Breast epithelium (tissue), 4 donors: ENCODE data around the gene SDK1. TPM values are rescaled to one million over a fixed set of nuclear protein-coding genes. Genes with fewer than 3 reads are reported as not detected.

Source experiments
- DNase-seq, 2 donors: peaks; one replicate each; pipeline ENCODE4 v3.0.0-alpha.2; 2019; ENCODE audit warnings: low spot score in 2 of 2
- H3K27ac ChIP-seq, 2 donors: fragments of 200-600 bp; sonication (generic) in 1 of 2; one replicate each; pipeline ENCODE4 v1.5.1; 2016 to 2019; ENCODE audit warnings: mild to moderate bottlenecking in 1 of 2
- H3K27me3 ChIP-seq, 2 donors: fragments of 200-600 bp; sonication (generic) in 1 of 2; one replicate each; pipeline versions ENCODE4 v1.5.1 to v1.6.0; 2017 to 2019; ENCODE audit warnings: control low read depth in 1 of 2, mild to moderate bottlenecking in 1 of 2
- H3K36me3 ChIP-seq: fragments of 200-600 bp; one replicate; pipeline ENCODE4 v1.5.1; 2019
- H3K4me1 ChIP-seq, 2 donors: fragments of 200-600 bp; sonication (generic); one replicate each; pipeline ENCODE4 v1.5.1; 2016 to 2019; ENCODE audit warnings: control low read depth in 1 of 2
- H3K4me3 ChIP-seq, 3 donors: fragments of 200-600 bp; sonication (generic); 1 replicate in 2 of 3; 2 replicates in 1 of 3; pipeline ENCODE4 v1.5.1; 2016 to 2019; ENCODE audit warnings: mild to moderate bottlenecking in 3 of 3, moderate library complexity in 2 of 3
- H3K9me3 ChIP-seq, 2 donors: fragments of 200-600 bp; sonication (generic) in 1 of 2; one replicate each; pipeline ENCODE4 v1.5.1; 2016 to 2019; ENCODE audit warnings: control low read depth in 1 of 2
- CTCF ChIP-seq, 3 donors: fragments of 450-650 bp; IDR thresholded peaks; one replicate each; pipeline ENCODE4 v1.5.1; 2016 to 2017; ENCODE audit warnings: antibody characterized with exemption in 3 of 3, mild to moderate bottlenecking in 3 of 3, moderate library complexity in 3 of 3
- POLR2A ChIP-seq: fragments of 450-650 bp; IDR thresholded peaks from one replicate; pipeline ENCODE4 v1.6.1; 2016; ENCODE audit warnings: antibody characterized with exemption, mild to moderate bottlenecking, moderate library complexity
- POLR2AphosphoS5 ChIP-seq, 3 donors: sonication (generic); formaldehyde crosslinking; IDR thresholded peaks; one replicate each; pipeline ENCODE4 v1.6.1; 2017; ENCODE audit warnings: antibody characterized with exemption in 3 of 3
- intact Hi-C: fragments of 100-400 bp; cut with DNase I; formaldehyde crosslinking; loops from one replicate; pipeline ENCODE4 v1.15.1; 2023; ENCODE audit warnings: low total_unique reads
- total RNA-seq, 3 donors: library from RNA; depleted of rRNA; stranded (reverse); fragments of >200 nt; gene quantifications; one replicate each; pipeline ENCODE4 v1.1.0, GENCODE V29; 2016

SDK1 gene
- total RNA-seq, 3 donors from 2014 or later: 3.7 to 18.2 (median 6.6) TPM

GRCh38 chr7:3981281-3981680, 680.2 kb downstream of the SDK1 start:
- intact Hi-C loops: no loop called here
- no peak for TF ChIP-seq POLR2A
- TF ChIP-seq CTCF (IDR thresholded peaks at IDR 0.05): no peak
- TF ChIP-seq POLR2AphosphoS5 (IDR thresholded peaks at IDR 0.05): no peak
- DNase-seq: no peak
- no peaks in the 10 kb centered on the region for H3K27me3 ChIP-seq
- H3K9me3 ChIP-seq: peaks cover 0 to 10% of the 10 kb centered on the region in 2 donors
- no peak overlapping the region for H3K27ac ChIP-seq
- no peaks in the 10 kb centered on the region for H3K4me1 ChIP-seq
- H3K4me3 ChIP-seq: no peak overlapping the region
- H3K36me3 ChIP-seq: no peaks in the 10 kb centered on the region

- TF ChIP-seq CTCF (IDR thresholded peaks at IDR 0.05): no peak
- TF ChIP-seq POLR2AphosphoS5 (IDR thresholded peaks at IDR 0.05): no peak
- TF ChIP-seq POLR2A: no peak
- H3K27ac ChIP-seq: no peak overlapping the region
- H3K4me3 ChIP-seq: no peak overlapping the region
- no peaks in the 10 kb centered on the region for H3K36me3 ChIP-seq
- DNase-seq: no peak
- intact Hi-C loops: no loop called here
- no peaks in the 10 kb centered on the region for H3K27me3 ChIP-seq
- H3K9me3 ChIP-seq: peaks cover 0 to 10% of the 10 kb centered on the region in 2 donors
- H3K4me1 ChIP-seq: no peaks in the 10 kb centered on the region
These were observed 683.4 kb downstream of the SDK1 start for GRCh38 chr7:3984456-3984855.

GRCh38 chr7:3986927-3987326, 685.9 kb downstream of the SDK1 start:
- intact Hi-C loops: no loop called here
- Histone ChIP-seq H3K9me3 (peaks cover 0 to 6% of the 10 kb centered on the region in 2 donors), H3K36me3 (no peaks in the 10 kb centered on the region), H3K27me3 (no peaks in the 10 kb centered on the region), H3K4me3 (no peak overlapping the region), H3K4me1 (no peaks in the 10 kb centered on the region), H3K27ac (no peak overlapping the region)
- TF ChIP-seq CTCF (IDR thresholded peaks at IDR 0.05) (no peak), POLR2A (no peak), POLR2AphosphoS5 (IDR thresholded peaks at IDR 0.05) (no peak)
- no peak for DNase-seq

- Histone ChIP-seq H3K36me3 (no peaks in the 10 kb centered on the region), H3K27me3 (no peaks in the 10 kb centered on the region), H3K9me3 (peaks cover 0 to under 1% of the 10 kb centered on the region in 2 donors), H3K27ac (no peak overlapping the region), H3K4me3 (no peak overlapping the region), H3K4me1 (no peaks in the 10 kb centered on the region)
- TF ChIP-seq POLR2A: no peak
- TF ChIP-seq CTCF (IDR thresholded peaks at IDR 0.05): no peak
- no peak for TF ChIP-seq POLR2AphosphoS5 (IDR thresholded peaks at IDR 0.05)
- intact Hi-C loops: no loop called here
- DNase-seq: no peak
These were observed 686.4 kb downstream of the SDK1 start for GRCh38 chr7:3987426-3987927.

GRCh38 chr7:3989723-3990122, 688.7 kb downstream of the SDK1 start:
- Histone ChIP-seq H3K27me3 (no peaks in the 10 kb centered on the region), H3K36me3 (no peaks in the 10 kb centered on the region), H3K9me3 (no peaks in the 10 kb centered on the region), H3K4me1 (no peaks in the 10 kb centered on the region), H3K27ac (no peak overlapping the region), H3K4me3 (no peak overlapping the region)
- TF ChIP-seq POLR2A (no peak), CTCF (IDR thresholded peaks at IDR 0.05) (no peak), POLR2AphosphoS5 (IDR thresholded peaks at IDR 0.05) (no peak)
- intact Hi-C loops: no loop called here
- no peak for DNase-seq
